Motor neuron (in vitro differentiated cells): ENCODE results near the gene CCDC121. TPM values are rescaled to one million over a fixed set of nuclear protein-coding genes. Genes with fewer than 3 reads are reported as not detected.

Source experiments
- ATAC-seq, 8 experiments: fragments of 200-7000 bp; cut with Tn5 transposase; replicated peaks in 6 of 8; 2 replicates each; pipeline ENCODE4 v1.8.0; 2021; ENCODE audit warnings: mild to moderate bottlenecking in 8 of 8, moderate library complexity in 8 of 8
- H3K27ac ChIP-seq, 2 donors: fragments of 250-450 bp; sonication (Bioruptor Pico); 2 replicates each; pipeline ENCODE4 v1.9.0; 2021; ENCODE audit warnings: antibody characterized with exemption in 2 of 2, mild to moderate bottlenecking in 2 of 2, moderate library complexity in 1 of 2
- H3K4me1 ChIP-seq, 2 donors: fragments of 250-450 bp; sonication (Bioruptor Pico); replicated peaks in 1 of 2; 2 replicates each; pipeline ENCODE4 v1.6.1; 2021; ENCODE audit warnings: antibody characterized with exemption in 2 of 2, mild to moderate bottlenecking in 2 of 2, moderate library complexity in 1 of 2
- H3K4me3 ChIP-seq, 5 donors: fragments of 250-450 bp; sonication (Bioruptor Pico); 2 replicates each; pipeline ENCODE4 v1.9.0; 2021; ENCODE audit warnings: antibody characterized with exemption in 5 of 5, mild to moderate bottlenecking in 5 of 5, moderate library complexity in 4 of 5
- WGBS, 10 experiments: fragments of 450-650 bp; shearing (Covaris generic); methylation state at CpG; one replicate each; pipeline ENCODE4 v1.0.0; 2022; 5-methylcytosine and 5-hydroxymethylcytosine counted together
- in situ Hi-C, 9 experiments: fragments of 400-800 bp; cut with MboI; loops; one replicate each; pipeline ENCODE4 v1.15.0; 2021; ENCODE audit warnings: low sequenced_read_pairs in 9 of 9, low pct_unique_long_range_greater_than_20kb in 2 of 9; ENCODE audit not compliant: unreplicated experiment in 9 of 9
- total RNA-seq, 8 experiments: library from RNA; unstranded; fragments of 300-600 nt; gene quantifications; 2 replicates each; pipeline versions ENCODE4 v1.2.3 to v1.2.4, GENCODE V29; 2022

CCDC121 gene
- 10 to 100 TPM in 1 of 8 experiments, 1 to 10 TPM in 7; 2.4 to 18.5 (median 6.5) TPM for total RNA-seq

GRCh38 chr2:27628767-27629709, at the start of gene CCDC121, which contains the start of gene GPN1:
Gene CCDC121 (minus strand): TSS chr2:27629012. CDS start chr2:27627799, 1,213 bp downstream.
Gene GPN1 (plus strand): TSS chr2:27629050. CDS start chr2:27629059, 9 bp downstream.
- peak; percentile 95 to 98 (median 98) for ATAC-seq

DNA sequence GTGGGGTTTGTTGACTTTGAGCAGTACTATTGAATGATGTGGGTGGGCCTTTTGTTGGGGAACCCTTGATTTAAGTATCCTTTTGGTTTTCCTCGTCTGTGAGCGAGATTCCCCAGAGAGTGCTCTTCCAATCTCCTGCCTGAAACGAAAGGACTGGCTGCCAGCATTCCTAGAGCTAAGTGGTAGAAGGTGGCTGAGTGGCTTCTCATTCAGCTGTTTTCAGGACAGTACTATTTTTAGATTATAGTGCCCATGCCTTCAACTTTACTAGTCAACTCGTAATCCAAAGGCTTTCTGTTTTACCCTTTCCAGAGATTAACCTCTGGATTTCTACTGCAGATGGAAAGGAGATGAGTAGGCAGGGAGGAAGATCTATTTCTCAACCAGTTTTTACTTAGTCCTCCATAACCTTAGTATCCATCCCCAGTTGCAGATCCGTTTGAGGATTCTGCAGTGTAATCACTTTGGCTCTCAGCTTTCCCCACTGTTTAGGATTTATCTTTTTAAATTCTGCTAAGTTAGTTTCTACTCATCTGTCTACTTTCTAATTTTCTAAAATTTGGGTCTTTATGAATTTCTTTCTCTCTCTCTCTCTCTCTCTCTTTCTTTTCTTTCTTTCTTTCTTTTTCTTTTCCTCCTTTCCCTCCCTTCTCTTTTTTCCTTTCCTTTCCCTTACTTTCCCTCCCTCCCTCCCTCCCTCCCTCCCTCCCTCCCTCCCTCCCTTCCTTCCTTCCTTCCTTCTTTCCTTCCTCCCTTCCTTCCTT, 44.1 kb upstream of the CCDC121 start:
- in situ Hi-C loops: no loop called here
- 79 to 97% (median 90%) methylated on average over 1 to 5 of the region's 5 CpGs for WGBS, 10 experiments

More at GRCh38 chr2:27628767-27629709, at the start of gene CCDC121, which contains the start of gene GPN1:
- WGBS, 10 experiments: 0 to 2% (median 0%) methylated on average over 1 to 18 of the region's 44 CpGs
- in situ Hi-C loops: no loop called here
- Histone ChIP-seq H3K4me1 (peaks cover 17% of the 10 kb centered on the region in 2 donors), H3K27ac (peak within 1 kb of the TSS; percentile 48 to 67), H3K4me3 (peak within 1 kb of the TSS; percentile 71 to 96 (median 81))

DNA sequence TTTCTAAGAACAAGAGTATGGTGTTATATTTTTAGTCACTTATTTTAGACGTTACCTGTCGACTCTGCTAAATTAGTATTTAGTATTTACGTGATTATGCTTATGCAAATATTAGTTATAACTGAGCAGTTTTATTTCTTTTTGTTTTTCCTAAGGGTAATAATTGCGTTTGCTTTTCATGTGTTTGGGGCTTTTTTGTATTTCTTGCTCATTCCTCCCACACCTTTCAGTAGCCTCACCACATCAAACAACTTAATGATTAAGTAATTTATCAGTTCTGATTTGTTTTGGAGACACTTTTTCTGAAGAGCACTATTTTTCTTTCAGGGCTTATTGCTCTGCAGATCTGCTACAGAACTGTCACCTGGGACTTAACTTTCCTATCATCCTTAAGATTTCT, 42.4 kb upstream of the CCDC121 start:
- 87 to 100% (median 97%) methylated on average over 1 to 4 of the region's 4 CpGs for WGBS, 10 experiments
- no peak for ATAC-seq
- no peaks in the 10 kb centered on the region for H3K4me1 ChIP-seq
- H3K27ac ChIP-seq: no peak overlapping the region
- H3K4me3 ChIP-seq: no peak overlapping the region
- in situ Hi-C loops: no loop called here

More for the DNA sequence above, 44.1 kb upstream of the CCDC121 start:
- Histone ChIP-seq H3K4me3 (no peak overlapping the region), H3K4me1 (no peaks in the 10 kb centered on the region), H3K27ac (no peak overlapping the region)
- ATAC-seq: no peak

DNA sequence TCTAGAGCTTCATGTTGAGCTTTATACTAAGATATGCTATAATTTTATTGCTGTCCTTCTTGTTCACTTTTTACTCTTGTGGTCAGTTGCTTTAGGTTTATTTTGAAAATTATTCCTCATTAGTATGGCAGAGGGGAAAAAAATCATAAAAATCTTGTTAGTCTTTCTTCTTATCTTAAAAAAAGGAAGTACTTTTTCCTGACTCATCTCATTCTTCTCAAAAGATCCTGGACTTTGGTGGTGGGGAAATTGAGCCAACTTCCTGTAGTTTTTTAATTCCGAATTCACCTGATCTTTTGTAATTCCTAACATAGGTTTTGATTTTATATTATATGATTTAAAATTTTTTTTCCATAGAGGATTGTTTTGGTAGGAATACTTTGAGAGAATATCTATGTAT, 38.6 kb upstream of the CCDC121 start:
- WGBS, 10 experiments: 44 to 100% (median 100%) methylated on average over 1 of the region's 1 CpG
- no peak overlapping the region for H3K4me3 ChIP-seq
- no peak overlapping the region for H3K27ac ChIP-seq
- in situ Hi-C loops: no loop called here
- ATAC-seq: no peak
- peaks cover 12 to 17% of the 10 kb centered on the region in 2 donors for H3K4me1 ChIP-seq

- H3K27ac ChIP-seq: no peak overlapping the region
- WGBS, 10 experiments: 81 to 98% (median 89%) methylated on average over 2 to 16 of the region's 16 CpGs; no CpG with 5 or more reads in 2 of the 10 experiments
- no peak for ATAC-seq
Observed at GRCh38 chr2:27664622-27665363, 36.0 kb upstream of the CCDC121 start.

GRCh38 chr2:27664154-27664574, 35.4 kb upstream of the CCDC121 start:
- H3K4me1 ChIP-seq: peaks cover 15 to 21% of the 10 kb centered on the region in 2 donors
- ATAC-seq: peak in 5 of 8 experiments; percentile 1 to 22 (median 9)
- H3K27ac ChIP-seq: peak overlapping the region; percentile 97
- in situ Hi-C loops: no loop called here
- WGBS, 10 experiments: 0 to 23% (median 6%) methylated on average over 3 to 14 of the region's 28 CpGs; no CpG with 5 or more reads in 4 of the 10 experiments
- H3K4me3 ChIP-seq: peak overlapping the region; percentile 84 to 89 (median 87)

More at GRCh38 chr2:27664622-27665363, 36.0 kb upstream of the CCDC121 start:
- Histone ChIP-seq H3K4me1 (peaks cover 15 to 21% of the 10 kb centered on the region in 2 donors), H3K4me3 (peak overlapping the region; percentile 84 to 89 (median 87))
- in situ Hi-C loops: no loop called here

DNA sequence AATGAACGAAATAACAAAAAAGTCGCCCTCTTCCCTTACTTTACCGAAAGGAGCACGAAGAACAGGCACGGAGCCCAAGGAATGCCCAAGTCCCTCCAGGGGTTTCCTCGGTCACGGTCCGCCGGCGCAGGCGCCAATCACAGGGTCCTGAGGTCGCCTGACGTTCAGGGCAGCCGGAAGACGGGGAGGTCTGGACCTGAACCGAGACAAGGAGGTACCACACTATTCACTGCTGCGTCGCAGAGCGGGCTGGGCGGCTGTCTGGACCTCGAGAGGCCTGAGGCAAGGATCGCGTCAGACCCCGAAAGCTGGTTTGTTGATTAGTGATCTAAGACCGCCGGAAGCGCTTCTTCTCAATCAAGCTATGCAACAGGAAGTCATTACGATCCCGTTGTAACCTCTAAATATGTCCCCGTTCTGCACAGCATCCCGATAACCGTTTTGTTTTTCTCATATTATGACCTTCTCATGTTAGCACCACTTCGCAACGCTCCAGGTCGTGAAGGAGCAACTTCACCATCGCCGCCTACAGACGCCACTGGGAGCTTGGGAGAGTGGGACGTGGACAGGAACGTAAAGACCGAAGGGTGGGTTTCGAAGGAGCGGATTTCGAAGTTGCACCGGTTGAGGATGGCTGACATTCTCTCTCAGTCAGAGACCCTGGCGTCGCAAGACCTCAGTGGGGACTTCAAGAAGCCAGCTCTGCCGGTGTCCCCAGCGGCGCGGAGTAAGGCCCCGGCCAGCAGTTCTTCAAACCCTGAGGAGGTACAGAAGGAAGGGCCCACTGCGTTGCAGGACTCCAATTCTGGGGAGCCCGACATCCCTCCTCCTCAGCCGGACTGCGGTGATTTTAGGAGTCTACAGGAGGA, 34.7 kb upstream of the CCDC121 start, which contains the start of the genes SLC4A1AP and SUPT7L:
Gene SLC4A1AP (plus strand): TSS at position 605 of the 869 bp plus-strand sequence. CDS start 26 bp downstream, at position 631.
Gene SUPT7L (minus strand): TSS at position 330 of the 869 bp plus-strand sequence. CDS start 1,422 bp downstream, outside the sequence.
- WGBS, 10 experiments: 0 to 2% (median 0%) methylated on average over 2 to 33 of the region's 56 CpGs
- H3K4me3 ChIP-seq: peak within 1 kb of the TSS; percentile 84 to 89 (median 87)
- ATAC-seq: peak; percentile 84 to 92 (median 88)
- peak within 1 kb of the TSS; percentile 97 for H3K27ac ChIP-seq
- in situ Hi-C loops: no loop called here
- peaks cover 15 to 21% of the 10 kb centered on the region in 2 donors for H3K4me1 ChIP-seq

DNA sequence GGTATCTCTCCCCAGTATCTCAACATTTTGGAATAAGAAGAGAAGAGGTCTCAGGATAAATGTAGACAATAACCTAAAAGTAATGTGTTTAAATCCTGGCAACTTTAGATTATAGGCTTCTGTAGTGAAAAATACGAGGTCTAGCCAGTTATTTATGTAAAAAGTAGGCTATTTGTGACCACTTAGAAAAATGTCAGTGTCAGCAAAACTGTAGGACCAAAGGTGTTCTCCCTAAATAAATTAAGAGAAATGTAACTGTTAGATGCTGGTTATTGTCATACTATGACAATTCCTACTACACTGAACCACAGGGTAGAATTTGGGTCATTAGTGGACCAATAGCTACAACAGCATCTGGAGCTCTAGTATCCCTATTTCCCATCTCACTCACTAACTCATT, 32.6 kb upstream of the CCDC121 start:
- no peak for ATAC-seq
- Histone ChIP-seq H3K4me1 (peaks cover 15 to 21% of the 10 kb centered on the region in 2 donors), H3K27ac (no peak overlapping the region), H3K4me3 (no peak overlapping the region)
- in situ Hi-C loops: no loop called here
- 100% methylated on average over 1 of the region's 1 CpG; no CpG with 5 or more reads in 7 of the 10 experiments for WGBS, 10 experiments

DNA sequence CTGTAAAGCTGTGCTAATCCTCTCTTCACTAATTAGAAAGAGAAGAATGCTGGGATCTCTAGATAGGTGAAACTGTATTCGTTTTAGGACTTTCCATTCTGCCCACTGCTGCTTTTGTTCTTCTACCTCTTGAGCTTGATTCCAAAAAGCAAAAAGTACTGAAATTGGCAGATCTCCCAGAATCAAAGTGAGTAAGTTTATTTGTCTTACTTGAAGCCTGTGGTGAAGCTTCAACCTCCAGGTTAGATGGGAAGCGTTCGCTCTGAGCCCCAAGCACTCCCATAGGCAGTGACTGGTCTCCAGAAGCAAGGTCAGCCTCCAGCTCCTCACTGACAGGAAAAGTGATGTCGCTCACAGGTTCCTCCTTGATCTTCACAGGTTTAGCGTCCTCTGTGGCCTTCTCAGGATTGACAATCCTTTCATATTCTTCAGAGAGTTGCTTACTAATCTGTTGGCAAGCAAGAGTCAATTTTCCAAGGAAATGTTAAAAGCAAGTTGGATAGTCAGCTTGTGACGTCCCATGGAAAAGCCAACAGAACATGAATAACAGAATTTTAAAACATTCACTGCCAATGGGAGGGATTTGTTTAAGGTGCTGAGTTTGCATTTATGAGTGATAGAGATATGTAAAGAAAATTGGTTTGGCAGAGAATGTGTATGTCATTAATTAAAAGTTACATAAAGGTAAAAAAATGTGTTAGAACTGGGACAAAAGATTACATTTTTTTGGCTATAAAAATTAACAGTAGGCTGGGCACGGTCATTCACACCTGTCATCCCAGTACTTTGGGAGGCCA, 26.5 kb upstream of the CCDC121 start:
- Histone ChIP-seq H3K4me3 (no peak overlapping the region), H3K27ac (no peak overlapping the region), H3K4me1 (no peaks in the 10 kb centered on the region)
- ATAC-seq: no peak
- in situ Hi-C loops: no loop called here
- WGBS, 10 experiments: 75 to 98% (median 90%) methylated on average over 1 to 7 of the region's 7 CpGs

DNA sequence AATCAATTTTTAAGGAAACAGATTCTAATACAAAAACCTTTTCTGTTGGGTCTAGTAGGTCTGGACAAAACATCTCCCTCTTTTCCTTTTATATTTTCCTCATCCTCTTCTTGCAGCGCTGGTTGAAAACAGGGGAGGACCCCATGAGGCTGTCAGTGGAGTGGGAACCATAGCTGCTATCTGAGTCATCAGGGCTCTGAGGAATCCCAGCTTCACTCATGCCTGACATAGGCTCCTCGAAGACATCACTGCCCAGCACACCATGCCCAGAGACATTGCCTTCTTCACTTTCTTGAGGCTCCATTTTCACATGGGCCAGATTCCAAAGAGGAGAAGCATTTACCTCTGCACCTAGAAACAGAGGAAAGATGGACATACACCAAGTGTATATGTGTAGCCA, 24.6 kb upstream of the CCDC121 start:
- no peak for ATAC-seq
- Histone ChIP-seq H3K27ac (no peak overlapping the region), H3K4me1 (no peaks in the 10 kb centered on the region), H3K4me3 (no peak overlapping the region)
- WGBS, 10 experiments: 50 to 100% (median 80%) methylated on average over 1 to 2 of the region's 2 CpGs; no CpG with 5 or more reads in 5 of the 10 experiments
- in situ Hi-C loops: no loop called here

GRCh38 chr2:27652790-27653189, 24.0 kb upstream of the CCDC121 start:
- WGBS, 10 experiments: 31 to 100% (median 93%) methylated on average over 1 of the region's 1 CpG
- in situ Hi-C loops: no loop called here
- ATAC-seq: no peak
- H3K4me1 ChIP-seq: no peaks in the 10 kb centered on the region
- H3K27ac ChIP-seq: no peak overlapping the region
- H3K4me3 ChIP-seq: no peak overlapping the region
